Hepatocyte (in vitro differentiated cells): ENCODE results near the gene NDUFV1.

Source experiments
- CTCF ChIP-seq: fragments of 200-600 bp; sonication (generic); IDR thresholded peaks from 2 replicates; pipeline ENCODE4 v1.5.1; 2016; ENCODE audit warnings: antibody characterized with exemption, mild to moderate bottlenecking; ENCODE audit not compliant: poor library complexity
- EZH2 ChIP-seq: fragments of 200-600 bp; sonication (generic); IDR thresholded peaks from 2 replicates; pipeline ENCODE4 v1.6.1; 2016; ENCODE audit warnings: antibody characterized with exemption, mild to moderate bottlenecking, borderline replicate concordance
- EZH2phosphoT487 ChIP-seq: fragments of 200-600 bp; sonication (generic); IDR thresholded peaks from one replicate; pipeline ENCODE4 v1.6.1; 2018; ENCODE audit warnings: antibody characterized with exemption, mild to moderate bottlenecking, low read depth, moderate library complexity; ENCODE audit not compliant: unreplicated experiment, severe bottlenecking

GRCh38 chr11:67632982-67633755 lies 26.4 kb downstream of the NDUFV1 start:
- TF ChIP-seq CTCF = no peak
- TF ChIP-seq EZH2phosphoT487 = no peak
- TF ChIP-seq EZH2 = no peak
